MCF 10A (cell line): Measurements from ENCODE around the gene RNF212. TPM values are rescaled to one million over a fixed set of nuclear protein-coding genes. Genes with fewer than 3 reads are reported as not detected.

Experiments
- BruUV-seq: library from RNA; stranded (reverse); fragments of 400-500 nt; replicated peaks from 2 replicates; lab custom pipeline; 2021; lab: Mats Ljungman, UMichigan
- CTCF ChIA-PET: fragments of 300-600 bp; sonication (Branson Sonifier 250); formaldehyde crosslinking; extraction: SDS; loops from one replicate; lab custom pipeline; 2021; ENCODE audit warnings: antibody characterized with exemption, inconsistent platforms; lab: Yijun Ruan, JAX
- POLR2A ChIA-PET: fragments of 300-600, 350-650 bp; sonication (Branson Sonifier 250); formaldehyde crosslinking; extraction: SDS; loops from one replicate; lab custom pipeline; 2020; ENCODE audit warnings: antibody characterized with exemption, inconsistent platforms; lab: Yijun Ruan, JAX
- DNase-seq: peaks from one replicate; pipeline ENCODE4 v3.0.0-alpha.2; 2018; ENCODE audit not compliant: unreplicated experiment
- H3K27ac Mint-ChIP-seq: one replicate; pipeline ENCODE4 v1.8.0; 2022; ENCODE audit warnings: mild to moderate bottlenecking, low read depth, mixed read lengths; ENCODE audit not compliant: unreplicated experiment
- H3K27me3 Mint-ChIP-seq: one replicate; pipeline ENCODE4 v1.8.0; 2022; ENCODE audit warnings: mixed read lengths; ENCODE audit not compliant: insufficient read depth, unreplicated experiment
- H3K36me3 Mint-ChIP-seq: one replicate; pipeline ENCODE4 v1.8.0; 2022; ENCODE audit warnings: mild to moderate bottlenecking, moderate library complexity, mixed read lengths; ENCODE audit not compliant: insufficient read depth, unreplicated experiment
- H3K4me1 Mint-ChIP-seq: one replicate; pipeline ENCODE4 v1.8.0; 2022; ENCODE audit warnings: mixed read lengths; ENCODE audit not compliant: insufficient read depth, unreplicated experiment
- H3K4me3 Mint-ChIP-seq: one replicate; pipeline ENCODE4 v1.8.0; 2022; ENCODE audit warnings: mild to moderate bottlenecking, moderate library complexity, mixed read lengths; ENCODE audit not compliant: unreplicated experiment
- H3K9me3 Mint-ChIP-seq: one replicate; pipeline ENCODE4 v1.8.0; 2022; ENCODE audit warnings: mixed read lengths; ENCODE audit not compliant: unreplicated experiment
- CTCF ChIP-seq: fragments of 200-600 bp; IDR thresholded peaks from one replicate; pipeline ENCODE4 v1.8.0; 2022; ENCODE audit warnings: antibody characterized with exemption, mild to moderate bottlenecking; ENCODE audit not compliant: unreplicated experiment
- intact Hi-C: fragments of 100-400 bp; cut with micrococcal nuclease; formaldehyde crosslinking; loops from 2 replicates; pipeline ENCODE4 v1.14.1; 2022
- total RNA-seq: library from RNA; stranded (reverse); gene quantifications from 2 replicates; pipeline ENCODE4 v1.2.3, GENCODE V29; 2022

RNF212 gene
- total RNA-seq, 1 experiment from 2014 or later, result not detected

- CTCF ChIA-PET, result interaction anchor here (0.6 kb wide), 1 partner anchor 9 kb away, joined by 3 read pairs; no protein-coding TSS in a partner anchor
- intact Hi-C loops, result no loop called here
Measured at GRCh38 chr4:1049591-1049905, 63.8 kb downstream of the RNF212 start.

GRCh38 chr4:1048773-1049590, 64.4 kb downstream of the RNF212 start:
- no peak for DNase-seq
- POLR2A ChIA-PET, result no interaction called here
- Mint-ChIP-seq H3K36me3 (no peaks in the 10 kb centered on the region), H3K27me3 (peaks cover 28% of the 10 kb centered on the region), H3K9me3 (no peaks in the 10 kb centered on the region), H3K4me1 (peaks cover 6% of the 10 kb centered on the region), H3K4me3 (no peak overlapping the region), H3K27ac (no peak overlapping the region)
- intact Hi-C loops, result no loop called here
- CTCF ChIA-PET, result interaction anchor here (0.6 kb wide), 1 partner anchor 8 kb away, joined by 3 read pairs; no protein-coding TSS in a partner anchor
- no TSS peak for BruUV-seq
- TF ChIP-seq CTCF, result no peak

More at GRCh38 chr4:1049591-1049905, 63.8 kb downstream of the RNF212 start:
- Mint-ChIP-seq H3K36me3 (no peaks in the 10 kb centered on the region), H3K4me3 (no peak overlapping the region), H3K27me3 (peaks cover 30% of the 10 kb centered on the region), H3K4me1 (peaks cover 6% of the 10 kb centered on the region), H3K27ac (no peak overlapping the region), H3K9me3 (no peaks in the 10 kb centered on the region)
- no peak for TF ChIP-seq CTCF
- no TSS peak for BruUV-seq
- DNase-seq, result no peak
- POLR2A ChIA-PET, result no interaction called here

DNA sequence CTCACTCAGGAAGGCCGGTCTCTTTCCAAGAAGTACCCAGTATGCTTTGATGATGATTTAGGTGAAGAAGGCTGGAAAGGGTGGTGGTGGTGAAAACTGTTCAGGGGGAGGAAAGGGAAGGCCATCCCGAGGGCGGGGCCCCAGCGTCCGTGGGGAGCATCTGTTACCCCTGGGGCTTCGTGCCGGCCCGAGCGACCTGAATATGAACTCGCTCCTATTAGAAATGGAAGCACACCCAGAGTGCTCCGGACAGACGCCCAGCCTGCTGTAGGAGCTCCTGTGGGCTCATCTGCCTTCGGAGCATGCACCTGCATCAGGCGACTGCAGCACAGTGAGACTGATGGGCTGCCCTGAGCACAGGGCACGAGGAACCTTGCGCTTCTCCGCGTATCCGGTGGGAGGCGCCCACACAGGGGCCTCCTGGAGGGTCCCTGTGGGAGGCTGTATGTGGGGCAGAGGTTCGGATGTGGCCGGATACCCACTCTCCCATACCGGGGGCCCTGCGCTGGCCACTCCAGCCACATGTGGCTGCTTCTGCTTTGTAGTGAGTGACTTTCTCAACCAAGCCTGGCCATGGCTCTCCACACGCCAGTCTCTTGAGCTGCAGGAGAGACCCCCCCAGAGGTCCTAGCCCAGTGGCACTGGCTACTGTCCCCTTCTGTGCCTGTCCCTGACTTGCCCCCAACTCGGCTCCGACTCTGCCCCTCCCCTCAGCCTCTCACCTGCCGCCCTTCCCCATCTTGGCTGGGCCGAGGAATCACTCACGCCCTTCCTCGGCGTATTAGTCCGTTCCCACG, 65.2 kb downstream of the RNF212 start:
- no TSS peak for BruUV-seq
- intact Hi-C loops, result no loop called here
- Mint-ChIP-seq H3K36me3 (no peaks in the 10 kb centered on the region), H3K4me3 (no peak overlapping the region), H3K27ac (no peak overlapping the region), H3K4me1 (peaks cover 10% of the 10 kb centered on the region), H3K9me3 (no peaks in the 10 kb centered on the region), H3K27me3 (peaks cover 20% of the 10 kb centered on the region)
- no peak for DNase-seq
- TF ChIP-seq CTCF, result no peak
- CTCF ChIA-PET, result no interaction called here
- POLR2A ChIA-PET, result interaction anchor here (0.6 kb wide), 1 partner anchor 13 kb away, joined by 3 read pairs; no protein-coding TSS in a partner anchor
